ENCODE data around the gene DNAJA3. TPM values are rescaled to one million over a fixed set of nuclear protein-coding genes. Genes with fewer than 3 reads are reported as not detected.

The DNAJA3 gene
- 32.8 and 34.3 TPM in 2 replicates for polyA plus RNA-seq (2013)

GRCh38 chr16:4425378-4426020 is at the start of gene DNAJA3:
DNAJA3 (plus strand) TSS chr16:4425868; CDS start chr16:4425882, 14 bp downstream.
- no CpG with 5 or more reads among the region's 68 CpGs for WGBS (ENCODE audit: extremely low coverage, insufficient coverage, insufficient read length)
- H2AFZ ChIP-seq (ENCODE audit: insufficient read depth, low read length, poor library complexity) = peak within 1 kb of the TSS; percentile 94

GRCh38 chr16:4376126-4376892 is 49.4 kb upstream of the DNAJA3 start:
- Histone ChIP-seq H3K18ac (ENCODE audit: low read length) (peak overlapping the region; percentile 12), H3K36me3 (ENCODE audit: control insufficient read depth in 1 of 2, insufficient read depth in 2 of 2, low read length in 2 of 2) (peaks cover 13 to 18% of the 10 kb centered on the region in 2 experiments), H3K79me1 (ENCODE audit: low read length) (peaks cover 15% of the 10 kb centered on the region), H3K9me3 (ENCODE audit: insufficient read depth, low read depth, low read length) (no peaks in the 10 kb centered on the region), H3K4me2 (ENCODE audit: low read length) (no peak overlapping the region), H3K27ac (ENCODE audit: low read depth, low read length) (no peak overlapping the region), H4K12ac (ENCODE audit: low read depth, low read length) (no peak overlapping the region), H3K23ac (ENCODE audit: low read length) (no peak overlapping the region), H2AFZ (ENCODE audit: insufficient read depth, low read length, poor library complexity) (no peak overlapping the region), H3K4me3 (ENCODE audit: low read depth, low read length) (no peak overlapping the region), H3K9ac (ENCODE audit: low read length) (no peak overlapping the region), H2BK120ac (ENCODE audit: insufficient read depth, low read length, poor library complexity) (no peak overlapping the region), H3K27me3 (ENCODE audit: insufficient read depth, low read length) (no peaks in the 10 kb centered on the region), H3K14ac (ENCODE audit: low read length) (peak overlapping the region; percentile 17), H3K4me1 (ENCODE audit: control insufficient read depth in 1 of 2, insufficient read depth in 2 of 2, low read length in 2 of 2) (peaks cover 47 to 71% of the 10 kb centered on the region in 2 experiments), H2AK5ac (ENCODE audit: low read length) (peak overlapping the region; percentile 55), H3K79me2 (ENCODE audit: control insufficient read depth, insufficient read depth, low read length, poor library complexity) (peaks cover 21% of the 10 kb centered on the region), H4K8ac (ENCODE audit: low read depth, low read length) (no peak overlapping the region), H2BK5ac (ENCODE audit: low read depth, low read length, poor library complexity) (no peak overlapping the region), H4K91ac (ENCODE audit: low read depth, low read length) (peak overlapping the region; percentile 4), H3K4ac (ENCODE audit: low read depth, low read length) (peak overlapping the region; percentile 37), H2BK12ac (ENCODE audit: low read length) (no peak overlapping the region)
- peak in 1 of 2 donors; percentile 56 for DNase-seq
- no CpG with 5 or more reads among the region's 31 CpGs for WGBS (ENCODE audit: extremely low coverage, insufficient coverage, insufficient read length)

More at GRCh38 chr16:4425378-4426020, at the start of gene DNAJA3:
- Histone ChIP-seq H4K8ac (ENCODE audit: low read depth, low read length) (peak within 1 kb of the TSS; percentile 98), H3K9ac (ENCODE audit: low read length) (peak within 1 kb of the TSS; percentile 93), H3K23ac (ENCODE audit: low read length) (no peak within 1 kb of the TSS), H4K12ac (ENCODE audit: low read depth, low read length) (peak within 1 kb of the TSS; percentile 97), H3K79me1 (ENCODE audit: low read length) (peaks cover 11% of the 10 kb centered on the region), H3K9me3 (ENCODE audit: insufficient read depth, low read depth, low read length) (no peaks in the 10 kb centered on the region), H2BK12ac (ENCODE audit: low read length) (no peak within 1 kb of the TSS), H3K18ac (ENCODE audit: low read length) (peak within 1 kb of the TSS; percentile 98), H3K36me3 (ENCODE audit: control insufficient read depth in 1 of 2, insufficient read depth in 2 of 2, low read length in 2 of 2) (peaks cover 1 to 7% of the 10 kb centered on the region in 2 experiments), H3K27me3 (ENCODE audit: insufficient read depth, low read length) (no peaks in the 10 kb centered on the region), H3K79me2 (ENCODE audit: control insufficient read depth, insufficient read depth, low read length, poor library complexity) (peaks cover 7% of the 10 kb centered on the region), H4K91ac (ENCODE audit: low read depth, low read length) (peak within 1 kb of the TSS; percentile 99), H3K4me2 (ENCODE audit: low read length) (peak within 1 kb of the TSS; percentile 96), H3K14ac (ENCODE audit: low read length) (peak within 1 kb of the TSS; percentile 97), H3K4ac (ENCODE audit: low read depth, low read length) (peak within 1 kb of the TSS; percentile 93), H2BK120ac (ENCODE audit: insufficient read depth, low read length, poor library complexity) (peak within 1 kb of the TSS; percentile 91), H2BK5ac (ENCODE audit: low read depth, low read length, poor library complexity) (peak within 1 kb of the TSS; percentile 99), H3K4me1 (ENCODE audit: control insufficient read depth in 1 of 2, insufficient read depth in 2 of 2, low read length in 2 of 2) (peaks cover 0 to 3% of the 10 kb centered on the region in 2 experiments), H2AK5ac (ENCODE audit: low read length) (peak within 1 kb of the TSS; percentile 42), H3K4me3 (ENCODE audit: low read depth, low read length) (peak within 1 kb of the TSS; percentile 93), H3K27ac (ENCODE audit: low read depth, low read length) (peak within 1 kb of the TSS; percentile 92)
- peak; percentile 93 to 97 for DNase-seq

DNA sequence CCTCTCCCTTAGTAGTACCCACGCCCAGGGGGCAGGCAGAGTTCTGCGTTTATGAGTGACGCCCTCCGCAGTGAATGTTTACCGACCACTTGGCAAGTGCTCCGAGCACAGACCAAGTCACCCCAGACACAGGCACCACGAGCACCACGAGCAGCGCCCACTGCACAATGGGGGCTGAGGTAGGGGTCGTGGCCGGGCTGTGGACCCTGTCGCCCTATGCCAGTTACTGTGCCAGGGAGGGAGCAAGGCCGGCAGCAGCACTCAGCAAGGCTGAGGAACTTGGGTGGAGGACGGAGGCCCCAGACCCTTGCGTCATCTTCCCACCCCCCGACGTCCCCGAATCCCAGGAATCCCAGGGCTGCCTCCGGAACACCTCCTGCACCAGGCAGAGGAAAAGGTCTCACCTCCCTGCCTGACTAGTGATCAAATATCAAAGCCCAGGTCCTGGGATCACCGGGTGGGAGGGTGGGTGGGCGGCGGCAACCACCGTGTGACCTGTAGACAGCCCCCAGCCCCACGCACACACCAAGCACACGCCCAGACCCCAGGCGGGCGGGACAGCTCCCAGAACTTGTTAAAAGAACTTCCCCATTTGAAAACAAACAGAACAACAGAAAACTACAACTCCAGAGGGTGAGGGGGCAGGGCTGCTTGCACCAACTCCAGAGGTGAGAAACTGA is 48.6 kb upstream of the DNAJA3 start:
- Histone ChIP-seq H3K36me3 (ENCODE audit: control insufficient read depth in 1 of 2, insufficient read depth in 2 of 2, low read length in 2 of 2) (peaks cover 20 to 25% of the 10 kb centered on the region in 2 experiments), H4K91ac (ENCODE audit: low read depth, low read length) (no peak overlapping the region), H2BK120ac (ENCODE audit: insufficient read depth, low read length, poor library complexity) (no peak overlapping the region), H3K9ac (ENCODE audit: low read length) (no peak overlapping the region), H2AK5ac (ENCODE audit: low read length) (peak overlapping the region; percentile 20), H3K79me2 (ENCODE audit: control insufficient read depth, insufficient read depth, low read length, poor library complexity) (peaks cover 18% of the 10 kb centered on the region), H3K23ac (ENCODE audit: low read length) (no peak overlapping the region), H3K9me3 (ENCODE audit: insufficient read depth, low read depth, low read length) (peaks cover 2% of the 10 kb centered on the region), H3K27me3 (ENCODE audit: insufficient read depth, low read length) (no peaks in the 10 kb centered on the region), H2BK5ac (ENCODE audit: low read depth, low read length, poor library complexity) (no peak overlapping the region), H3K79me1 (ENCODE audit: low read length) (peaks cover 15% of the 10 kb centered on the region), H3K4me2 (ENCODE audit: low read length) (no peak overlapping the region), H3K14ac (ENCODE audit: low read length) (peak overlapping the region; percentile 33), H4K12ac (ENCODE audit: low read depth, low read length) (no peak overlapping the region), H3K27ac (ENCODE audit: low read depth, low read length) (no peak overlapping the region), H2BK12ac (ENCODE audit: low read length) (no peak overlapping the region), H2AFZ (ENCODE audit: insufficient read depth, low read length, poor library complexity) (no peak overlapping the region), H3K4me3 (ENCODE audit: low read depth, low read length) (no peak overlapping the region), H3K18ac (ENCODE audit: low read length) (peak overlapping the region; percentile 20), H3K4ac (ENCODE audit: low read depth, low read length) (peak overlapping the region; percentile 17), H3K4me1 (ENCODE audit: control insufficient read depth in 1 of 2, insufficient read depth in 2 of 2, low read length in 2 of 2) (peaks cover 47 to 68% of the 10 kb centered on the region in 2 experiments), H4K8ac (ENCODE audit: low read depth, low read length) (no peak overlapping the region)
- no peak for DNase-seq
- WGBS (ENCODE audit: extremely low coverage, insufficient coverage, insufficient read length) = no CpG with 5 or more reads among the region's 27 CpGs

DNA sequence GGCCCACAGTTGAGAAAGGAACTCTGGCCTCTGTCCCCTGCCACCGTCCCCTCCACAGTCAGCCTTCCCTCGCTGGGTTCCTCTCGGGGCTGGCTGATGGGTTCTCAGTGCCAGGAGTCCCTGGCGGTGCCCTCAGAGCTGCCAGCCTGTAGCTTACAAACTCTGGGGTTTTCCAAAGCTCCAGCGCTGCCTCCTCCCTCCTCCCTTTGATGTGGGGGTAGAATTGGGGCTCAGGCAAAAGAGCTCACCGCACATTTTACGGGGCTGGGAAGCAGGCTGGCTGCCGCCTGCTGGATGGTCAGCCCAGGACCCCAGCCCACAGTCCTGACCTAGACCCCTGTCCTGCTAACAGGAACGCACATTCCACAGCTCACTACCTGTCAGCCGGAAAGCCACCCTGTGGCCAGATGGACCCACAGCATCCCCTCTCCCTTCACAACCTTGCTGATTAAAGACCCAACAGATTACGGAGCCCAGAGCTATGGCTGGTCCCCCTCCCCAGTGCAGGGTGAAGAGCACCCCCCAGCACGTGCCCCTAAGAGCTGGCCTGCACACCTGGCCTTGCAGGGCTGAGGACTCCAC is 48.0 kb upstream of the DNAJA3 start:
- Histone ChIP-seq H3K27me3 (ENCODE audit: insufficient read depth, low read length) (no peaks in the 10 kb centered on the region), H3K4ac (ENCODE audit: low read depth, low read length) (no peak overlapping the region)

More for the DNA sequence above, 48.0 kb upstream of the DNAJA3 start:
- no peak overlapping the region for H2BK5ac ChIP-seq (ENCODE audit: low read depth, low read length, poor library complexity)
- peaks cover 13% of the 10 kb centered on the region for H3K79me2 ChIP-seq (ENCODE audit: control insufficient read depth, insufficient read depth, low read length, poor library complexity)
- peaks cover 13% of the 10 kb centered on the region for H3K79me1 ChIP-seq (ENCODE audit: low read length)
- H3K4me2 ChIP-seq (ENCODE audit: low read length) = no peak overlapping the region
- H3K4me1 ChIP-seq (ENCODE audit: control insufficient read depth in 1 of 2, insufficient read depth in 2 of 2, low read length in 2 of 2) = peaks cover 45 to 64% of the 10 kb centered on the region in 2 experiments
- no peak overlapping the region for H4K8ac ChIP-seq (ENCODE audit: low read depth, low read length)
- H3K36me3 ChIP-seq (ENCODE audit: control insufficient read depth in 1 of 2, insufficient read depth in 2 of 2, low read length in 2 of 2) = peaks cover 27 to 31% of the 10 kb centered on the region in 2 experiments
- no peak overlapping the region for H3K27ac ChIP-seq (ENCODE audit: low read depth, low read length)
- peak overlapping the region; percentile 27 for H3K18ac ChIP-seq (ENCODE audit: low read length)
- no peak for DNase-seq
- no CpG with 5 or more reads among the region's 12 CpGs for WGBS (ENCODE audit: extremely low coverage, insufficient coverage, insufficient read length)
- H4K12ac ChIP-seq (ENCODE audit: low read depth, low read length) = no peak overlapping the region
- H3K4me3 ChIP-seq (ENCODE audit: low read depth, low read length) = no peak overlapping the region
- H3K9ac ChIP-seq (ENCODE audit: low read length) = no peak overlapping the region
- no peak overlapping the region for H2BK12ac ChIP-seq (ENCODE audit: low read length)
- no peak overlapping the region for H2AK5ac ChIP-seq (ENCODE audit: low read length)
- no peak overlapping the region for H3K14ac ChIP-seq (ENCODE audit: low read length)
- no peak overlapping the region for H2BK120ac ChIP-seq (ENCODE audit: insufficient read depth, low read length, poor library complexity)
- H3K23ac ChIP-seq (ENCODE audit: low read length) = no peak overlapping the region
- no peak overlapping the region for H2AFZ ChIP-seq (ENCODE audit: insufficient read depth, low read length, poor library complexity)
- H4K91ac ChIP-seq (ENCODE audit: low read depth, low read length) = no peak overlapping the region
- H3K9me3 ChIP-seq (ENCODE audit: insufficient read depth, low read depth, low read length) = peaks cover 2% of the 10 kb centered on the region

All from trophoblast cell (in vitro differentiated cells and primary cell).